Stomach (tissue), 4 donors: ENCODE measurements around the gene ZNF653.

Experiments used
- EP300 ChIP-seq: sonication (generic); formaldehyde crosslinking; IDR thresholded peaks from one replicate; pipeline ENCODE4 v1.6.1; 2017; ENCODE audit warnings: antibody characterized with exemption
- POLR2A ChIP-seq, 4 donors: fragments of 450-650 bp; IDR thresholded peaks; one replicate each; pipeline ENCODE4 v1.6.1; 2016; ENCODE audit warnings: antibody characterized with exemption in 4 of 4, control low read depth in 2 of 4, mild to moderate bottlenecking in 1 of 4, moderate library complexity in 1 of 4

DNA sequence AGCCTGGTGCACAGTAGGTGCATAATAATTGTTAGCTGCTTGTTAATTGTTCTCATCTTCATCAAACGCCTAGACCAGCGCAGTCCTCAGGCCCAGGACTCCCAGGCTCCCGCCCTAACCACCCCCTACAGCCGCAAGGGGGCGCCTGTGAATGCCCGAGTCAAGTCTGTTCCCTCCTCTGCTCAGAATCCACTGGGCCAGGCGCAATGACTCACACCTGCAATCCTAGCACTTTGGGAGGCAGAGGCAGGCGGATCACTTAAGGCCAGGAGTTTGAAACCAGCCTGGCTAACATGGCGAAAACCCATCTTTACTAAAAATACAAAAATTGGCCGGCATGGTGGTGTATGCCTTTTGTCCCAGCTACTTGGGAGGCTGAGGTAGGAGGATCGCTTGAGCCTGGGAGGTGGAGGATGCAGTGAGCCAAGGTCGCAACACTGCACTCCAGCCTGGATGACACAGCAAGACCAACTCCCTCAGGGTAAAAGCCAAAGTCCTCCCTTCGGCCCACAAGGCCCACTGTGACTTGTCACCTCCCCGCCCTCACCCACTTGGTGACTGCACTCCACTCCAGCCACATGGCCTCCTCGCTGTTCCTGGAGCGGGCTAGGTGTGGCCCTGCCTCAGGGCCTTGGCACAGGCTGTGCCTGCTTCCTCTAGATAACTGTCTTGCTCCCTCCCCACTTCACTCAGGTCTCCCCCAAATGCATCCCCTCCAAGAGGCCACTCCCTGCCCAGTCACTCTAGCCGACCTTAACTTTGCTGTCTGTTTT, 9.1 kb downstream of the ZNF653 start:
- no peak for TF ChIP-seq EP300
- TF ChIP-seq POLR2A (IDR thresholded peaks at IDR 0.05) = no peak
